HG03066 (cell line): Measurements from ENCODE around the gene TBL1X.

ENCODE experiments used
- ATAC-seq: cut with Tn5 transposase; IDR thresholded peaks from one replicate; pipeline ENCODE4 v1.9.1; 2021; ENCODE audit warnings: low read depth; ENCODE audit not compliant: unreplicated experiment

The TBL1X gene

GRCh38 chrX:9493936-9494335 is 29.1 kb downstream of the TBL1X start:
- no peak for ATAC-seq

GRCh38 chrX:9494771-9495170 is 29.9 kb downstream of the TBL1X start:
- no peak for ATAC-seq

- no peak for ATAC-seq
These were observed 30.6 kb downstream of the TBL1X start for GRCh38 chrX:9495496-9495895.

GRCh38 chrX:9498236-9498635 is 33.4 kb downstream of the TBL1X start:
- ATAC-seq: no peak

GRCh38 chrX:9500584-9500983 is 35.7 kb downstream of the TBL1X start:
- ATAC-seq: no peak

GRCh38 chrX:9501362-9501761 is 36.5 kb downstream of the TBL1X start:
- ATAC-seq: no peak

- ATAC-seq: no peak
These were observed 38.4 kb downstream of the TBL1X start for GRCh38 chrX:9503261-9503660.

- ATAC-seq: no peak
These were observed 45.5 kb downstream of the TBL1X start for GRCh38 chrX:9510366-9510765.

- no peak for ATAC-seq
These were observed 46.1 kb downstream of the TBL1X start for GRCh38 chrX:9510980-9511379.

GRCh38 chrX:9515489-9515888 is 50.6 kb downstream of the TBL1X start:
- ATAC-seq: no peak

GRCh38 chrX:9515973-9516538 is 51.2 kb downstream of the TBL1X start:
- peak; percentile 60 for ATAC-seq

- ATAC-seq: no peak
These were observed 51.8 kb downstream of the TBL1X start for GRCh38 chrX:9516635-9517034.

- ATAC-seq: no peak
These were observed 53.2 kb downstream of the TBL1X start for GRCh38 chrX:9518051-9518450.

GRCh38 chrX:9518889-9519288 is 54.0 kb downstream of the TBL1X start:
- no peak for ATAC-seq

- no peak for ATAC-seq
These were observed 54.8 kb downstream of the TBL1X start for GRCh38 chrX:9519546-9520216.

GRCh38 chrX:9520217-9520590 is 55.3 kb downstream of the TBL1X start:
- no peak for ATAC-seq

- ATAC-seq: no peak
These were observed 57.7 kb downstream of the TBL1X start for GRCh38 chrX:9522378-9523155.

- no peak for ATAC-seq
These were observed 60.8 kb downstream of the TBL1X start for GRCh38 chrX:9525511-9526248.

- no peak for ATAC-seq
These were observed 62.1 kb downstream of the TBL1X start for GRCh38 chrX:9526965-9527364.

GRCh38 chrX:9528498-9528897 is 63.6 kb downstream of the TBL1X start:
- no peak for ATAC-seq

GRCh38 chrX:9529223-9529622 is 64.4 kb downstream of the TBL1X start:
- ATAC-seq: no peak
